ENCODE results near the gene SRGAP1.

DNA sequence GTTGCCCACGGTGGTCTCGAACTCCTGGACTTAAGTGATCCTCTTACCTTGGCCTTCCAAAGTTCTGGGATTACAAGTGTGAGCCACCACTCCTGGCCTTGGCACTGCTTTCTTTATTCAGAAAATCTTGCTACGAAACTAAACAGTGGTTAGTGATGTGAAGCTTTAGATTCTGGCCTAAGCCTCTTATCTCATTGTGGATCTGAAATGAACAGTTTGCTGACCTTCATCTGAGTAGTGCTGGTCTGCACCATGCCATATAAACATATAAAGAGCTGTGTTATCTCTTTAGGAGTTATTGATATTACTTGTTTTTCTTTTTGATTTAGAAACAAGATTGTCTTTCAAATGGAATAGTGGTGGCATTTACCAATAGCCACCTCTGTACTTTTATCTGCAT is 22.6 kb downstream of the SRGAP1 start:
- no peak for TF ChIP-seq CTCF (IDR thresholded peaks at IDR 0.05)
- TF ChIP-seq, protein P1, sequence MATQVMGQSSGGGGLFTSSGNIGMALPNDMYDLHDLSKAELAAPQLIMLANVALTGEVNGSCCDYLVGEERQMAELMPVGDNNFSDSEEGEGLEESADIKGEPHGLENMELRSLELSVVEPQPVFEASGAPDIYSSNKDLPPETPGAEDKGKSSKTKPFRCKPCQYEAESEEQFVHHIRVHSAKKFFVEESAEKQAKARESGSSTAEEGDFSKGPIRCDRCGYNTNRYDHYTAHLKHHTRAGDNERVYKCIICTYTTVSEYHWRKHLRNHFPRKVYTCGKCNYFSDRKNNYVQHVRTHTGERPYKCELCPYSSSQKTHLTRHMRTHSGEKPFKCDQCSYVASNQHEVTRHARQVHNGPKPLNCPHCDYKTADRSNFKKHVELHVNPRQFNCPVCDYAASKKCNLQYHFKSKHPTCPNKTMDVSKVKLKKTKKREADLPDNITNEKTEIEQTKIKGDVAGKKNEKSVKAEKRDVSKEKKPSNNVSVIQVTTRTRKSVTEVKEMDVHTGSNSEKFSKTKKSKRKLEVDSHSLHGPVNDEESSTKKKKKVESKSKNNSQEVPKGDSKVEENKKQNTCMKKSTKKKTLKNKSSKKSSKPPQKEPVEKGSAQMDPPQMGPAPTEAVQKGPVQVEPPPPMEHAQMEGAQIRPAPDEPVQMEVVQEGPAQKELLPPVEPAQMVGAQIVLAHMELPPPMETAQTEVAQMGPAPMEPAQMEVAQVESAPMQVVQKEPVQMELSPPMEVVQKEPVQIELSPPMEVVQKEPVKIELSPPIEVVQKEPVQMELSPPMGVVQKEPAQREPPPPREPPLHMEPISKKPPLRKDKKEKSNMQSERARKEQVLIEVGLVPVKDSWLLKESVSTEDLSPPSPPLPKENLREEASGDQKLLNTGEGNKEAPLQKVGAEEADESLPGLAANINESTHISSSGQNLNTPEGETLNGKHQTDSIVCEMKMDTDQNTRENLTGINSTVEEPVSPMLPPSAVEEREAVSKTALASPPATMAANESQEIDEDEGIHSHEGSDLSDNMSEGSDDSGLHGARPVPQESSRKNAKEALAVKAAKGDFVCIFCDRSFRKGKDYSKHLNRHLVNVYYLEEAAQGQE (IDR thresholded peaks at IDR 0.05; ENCODE audit: insufficient read depth in 1 of 2, low read depth in 2 of 2, low read length in 1 of 2) = no peak
- no peak for TF ChIP-seq POLR2AphosphoS5 (IDR thresholded peaks at IDR 0.05; ENCODE audit: low read depth, low read length)
- TF ChIP-seq TCF7L2 (IDR thresholded peaks at IDR 0.05; ENCODE audit: low read depth, low read length) = peak; percentile 77
